AG04450 (cell line): ENCODE results near the gene SPATA31E1. TPM values are rescaled to one million over a fixed set of nuclear protein-coding genes. Genes with fewer than 3 reads are reported as not detected.

ENCODE experiments used
- CTCF ChIA-PET: fragments of 300-600, 350-600 bp; formaldehyde crosslinking; extraction: SDS; loops from one replicate; lab custom pipeline; 2022; ENCODE audit warnings: antibody characterized with exemption, inconsistent platforms; lab: Charles Lee
- POLR2A ChIA-PET: fragments of 350-600 bp; formaldehyde crosslinking; extraction: SDS; loops from one replicate; lab custom pipeline; 2021; ENCODE audit warnings: antibody characterized with exemption, inconsistent platforms; lab: Yijun Ruan, JAX
- DNase-seq: peaks from one replicate; pipeline ENCODE4 v3.0.0-alpha.2; 2011; ENCODE audit warnings: low read depth, low spot score
- H3K27ac ChIP-seq: one replicate; pipeline ENCODE4 v1.5.1; 2012; ENCODE audit warnings: low read depth, low read length, control low read depth
- H3K27me3 ChIP-seq: one replicate; pipeline ENCODE4 v1.6.0; 2012; ENCODE audit warnings: low read length; ENCODE audit not compliant: control insufficient read depth, insufficient read depth
- H3K4me3 ChIP-seq: 2 replicates; pipeline ENCODE4 v1.5.1; 2011; ENCODE audit warnings: mild to moderate bottlenecking, low read depth, low read length, control low read depth
- H3K9me3 ChIP-seq: 2 replicates; pipeline ENCODE4 v1.5.1; 2012; ENCODE audit warnings: low read length; ENCODE audit not compliant: control insufficient read depth, insufficient read depth
- CTCF ChIP-seq: IDR thresholded peaks from 2 replicates; pipeline ENCODE4 v1.5.1; 2011; ENCODE audit warnings: low read depth, low read length, control low read depth, inconsistent platforms
- polyA plus RNA-seq: library from polyadenylated mRNA; depleted of rRNA; stranded (reverse); fragments of >200 nt; gene quantifications from 2 replicates; pipeline ENCODE4 v1.2.3, GENCODE V29; 2011

The SPATA31E1 gene
- polyA plus RNA-seq, 1 experiment: 0.02 TPM

- DNase-seq: no peak
- Histone ChIP-seq H3K27me3 (no peaks in the 10 kb centered on the region), H3K9me3 (peaks cover 13% of the 10 kb centered on the region), H3K4me3 (no peak overlapping the region), H3K27ac (no peak overlapping the region)
- ChIA-PET CTCF (no interaction called here), POLR2A (no interaction called here)
- no peak for TF ChIP-seq CTCF
These were observed 29.4 kb upstream of the SPATA31E1 start for GRCh38 chr9:87853302-87853701.

- H3K4me3 ChIP-seq: no peak overlapping the region
- ChIA-PET POLR2A (no interaction called here), CTCF (no interaction called here)
- H3K9me3 ChIP-seq: peaks cover 18% of the 10 kb centered on the region
- no peaks in the 10 kb centered on the region for H3K27me3 ChIP-seq
- no peak overlapping the region for H3K27ac ChIP-seq
- DNase-seq: no peak
- TF ChIP-seq CTCF: no peak
These were observed 28.6 kb upstream of the SPATA31E1 start for GRCh38 chr9:87853876-87854579.

- H3K4me3 ChIP-seq: no peak overlapping the region
- ChIA-PET POLR2A (no interaction called here), CTCF (no interaction called here)
- H3K27ac ChIP-seq: no peak overlapping the region
- TF ChIP-seq CTCF: no peak
- DNase-seq: no peak
- peaks cover 22% of the 10 kb centered on the region for H3K9me3 ChIP-seq
- H3K27me3 ChIP-seq: no peaks in the 10 kb centered on the region
These were observed 28.1 kb upstream of the SPATA31E1 start for GRCh38 chr9:87854580-87854955.

- H3K9me3 ChIP-seq: peaks cover 26% of the 10 kb centered on the region
- TF ChIP-seq CTCF: no peak
- no peaks in the 10 kb centered on the region for H3K27me3 ChIP-seq
- H3K4me3 ChIP-seq: no peak overlapping the region
- H3K27ac ChIP-seq: no peak overlapping the region
- DNase-seq: no peak
- ChIA-PET CTCF (no interaction called here), POLR2A (no interaction called here)
These were observed 27.6 kb upstream of the SPATA31E1 start for GRCh38 chr9:87855061-87855460.

GRCh38 chr9:87857141-87857947 lies 25.3 kb upstream of the SPATA31E1 start:
- no peak for TF ChIP-seq CTCF
- POLR2A ChIA-PET: no interaction called here
- no peak for DNase-seq
- Histone ChIP-seq H3K4me3 (no peak overlapping the region), H3K9me3 (peaks cover 29% of the 10 kb centered on the region), H3K27ac (no peak overlapping the region), H3K27me3 (no peaks in the 10 kb centered on the region)
- CTCF ChIA-PET: no interaction called here
